HG03460 (cell line): ENCODE results near the gene FKBP10.
"Not testable (repeated sequence)": the region's sequence is repeated elsewhere in the genome, so short reads cannot be mapped to it uniquely, and the experiment has no call there.

Experiments
- ATAC-seq: cut with Tn5 transposase; IDR thresholded peaks from one replicate; pipeline ENCODE4 v1.9.1; 2021; ENCODE audit not compliant: unreplicated experiment

FKBP10 gene

DNA sequence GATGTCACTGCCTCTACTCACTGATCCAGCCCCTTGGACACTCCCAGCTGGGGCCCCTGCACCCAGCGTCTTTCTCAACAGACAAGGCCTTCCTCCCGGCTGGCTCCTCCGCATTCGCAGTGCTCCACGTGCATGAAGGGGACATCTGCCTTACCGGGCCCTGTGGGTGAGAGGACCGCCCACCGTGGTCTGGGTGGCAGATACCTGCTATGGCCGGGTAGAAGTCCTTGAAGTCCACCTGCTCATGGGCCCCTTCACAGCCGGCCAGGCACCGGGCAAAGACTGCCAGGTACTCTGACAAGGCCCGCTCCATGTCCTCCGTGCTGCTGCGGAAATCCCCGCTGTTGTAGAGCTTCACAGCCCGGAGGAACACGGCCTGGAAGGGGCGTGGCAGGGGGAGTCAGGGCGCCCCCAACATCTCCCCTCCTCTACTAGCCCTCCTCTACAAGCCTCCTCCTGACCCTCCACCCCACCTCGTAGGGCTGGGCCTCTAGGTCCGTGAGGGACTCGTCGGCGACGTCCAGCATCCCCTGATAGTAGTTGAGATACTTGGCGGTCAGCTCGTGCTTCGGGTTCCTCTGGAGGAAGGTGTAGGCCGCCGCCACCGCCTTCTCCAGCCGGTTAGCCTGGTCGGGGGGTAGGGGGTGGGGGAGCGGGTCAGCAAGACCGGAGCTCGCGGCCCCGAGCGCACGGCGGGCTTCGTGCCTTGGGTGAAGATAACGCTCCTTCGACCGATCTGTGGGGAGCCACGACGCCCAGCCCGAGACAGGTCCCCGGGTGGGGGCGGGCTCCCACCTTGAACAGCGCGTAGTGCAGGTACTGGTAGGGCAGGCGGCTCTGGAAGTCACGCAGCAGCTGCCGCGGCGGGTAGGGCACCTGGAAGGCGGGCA lies 1.9 kb upstream of the FKBP10 start:
- no peak for ATAC-seq

DNA sequence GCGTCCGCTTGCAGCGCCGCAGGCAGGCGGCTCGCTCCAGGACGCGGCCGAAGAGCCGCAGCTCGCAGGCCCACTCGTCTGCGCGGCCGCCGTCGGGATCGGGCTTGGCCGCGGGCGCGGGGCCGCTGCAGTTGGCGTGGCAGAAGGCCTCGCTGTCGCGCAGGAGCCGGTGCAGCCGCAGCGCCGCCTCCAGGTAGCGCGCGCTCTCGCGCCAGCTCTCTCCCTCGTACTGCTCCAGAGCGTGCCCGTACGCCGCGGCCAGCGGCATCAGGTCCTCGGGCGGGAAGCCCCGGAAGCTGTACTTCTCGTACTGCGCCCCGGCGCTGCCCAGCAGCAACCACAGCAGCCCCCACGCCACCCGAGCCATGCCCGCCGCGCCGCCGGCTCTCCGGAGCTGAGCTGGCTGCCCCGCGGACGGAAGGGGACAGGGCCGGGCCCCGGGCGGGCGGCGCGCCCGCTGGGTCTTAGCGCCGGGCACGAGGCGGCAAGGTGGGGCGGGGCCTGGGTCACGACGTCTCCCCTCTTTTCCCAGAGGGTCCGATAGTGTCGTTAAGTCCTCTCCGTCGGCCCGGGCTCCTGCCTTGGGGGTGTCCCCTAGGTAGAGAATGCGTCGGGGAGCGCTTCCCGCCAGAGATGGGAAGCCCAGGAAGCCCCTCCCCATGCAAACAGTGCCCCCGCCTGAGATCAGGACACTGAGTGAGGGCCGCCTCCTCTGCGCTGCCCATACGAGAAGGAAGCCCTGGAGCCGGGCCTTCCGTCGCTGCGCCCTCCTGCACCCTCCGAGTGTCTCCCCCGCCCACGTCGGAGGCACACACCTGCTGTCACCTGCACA lies 1.0 kb upstream of the FKBP10 start, which contains the start of gene P3H4:
P3H4 (minus strand) TSS at position 401 of the 832 bp plus-strand sequence; CDS start at position 367, 34 bp downstream.
- ATAC-seq = peak; percentile 66

DNA sequence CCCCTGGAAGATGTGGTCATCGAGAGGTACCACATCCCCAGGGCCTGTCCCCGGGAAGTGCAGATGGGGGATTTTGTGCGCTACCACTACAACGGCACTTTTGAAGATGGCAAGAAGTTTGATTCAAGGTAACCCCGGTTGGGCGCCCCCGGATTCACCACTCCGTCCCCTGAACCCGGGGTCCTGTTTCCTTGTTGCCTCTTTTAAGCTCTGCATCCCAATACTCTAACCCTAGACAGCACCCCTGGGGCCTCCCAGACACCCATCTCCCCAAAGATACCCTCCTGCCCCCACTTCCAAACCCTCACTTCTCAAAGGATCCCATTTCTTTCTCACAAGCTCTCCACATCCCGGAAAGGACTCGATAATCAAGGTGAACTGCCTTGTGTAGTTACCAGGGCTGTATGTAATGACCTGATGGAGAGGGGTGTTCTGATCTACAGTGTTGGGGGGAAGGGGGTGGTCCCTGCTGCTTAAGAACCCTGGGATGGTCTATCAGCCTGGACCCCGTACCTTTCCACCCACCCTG lies 412 bp downstream of the FKBP10 start:
- no peak for ATAC-seq

DNA sequence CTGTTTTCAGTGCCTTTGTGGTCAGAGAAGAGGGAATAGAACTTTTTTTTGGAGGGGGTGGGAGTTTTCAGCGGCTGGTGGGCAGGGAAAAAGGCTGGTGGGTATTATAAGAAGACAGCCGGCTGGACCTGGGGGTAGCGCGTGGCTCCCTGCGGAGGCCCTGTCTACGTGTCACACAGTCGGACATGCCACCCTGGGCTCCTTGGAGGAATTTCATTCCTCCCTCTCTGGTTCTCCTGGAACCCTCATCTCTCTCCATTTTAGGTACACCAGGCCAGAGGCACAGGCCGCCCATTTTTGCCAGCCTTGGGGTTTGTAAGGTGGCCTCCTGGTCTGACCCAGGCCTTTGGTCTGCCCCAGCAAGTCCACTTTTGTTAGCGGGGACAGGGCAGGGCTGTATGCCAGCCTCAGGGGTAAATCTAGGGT lies 908 bp downstream of the FKBP10 start:
- no peak for ATAC-seq

DNA sequence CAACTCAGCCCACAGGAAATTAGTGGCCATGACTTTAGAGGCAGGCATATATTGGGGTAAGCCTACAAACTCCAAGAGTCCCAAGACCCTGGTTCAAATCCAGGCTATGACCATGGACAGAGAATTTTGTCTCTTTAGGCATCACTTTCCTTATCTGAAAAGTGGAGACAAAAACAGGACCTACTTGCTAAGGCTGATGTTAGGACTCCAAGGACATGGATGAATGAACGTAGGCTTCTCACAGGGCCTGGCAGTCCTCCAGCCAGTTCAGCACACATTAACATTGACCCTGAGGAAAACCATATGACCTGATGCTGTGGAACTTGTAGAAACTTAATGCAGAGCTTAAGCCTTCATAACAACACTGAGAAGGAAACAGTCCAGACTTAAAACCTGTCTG lies 1.4 kb downstream of the FKBP10 start:
- ATAC-seq = no peak

DNA sequence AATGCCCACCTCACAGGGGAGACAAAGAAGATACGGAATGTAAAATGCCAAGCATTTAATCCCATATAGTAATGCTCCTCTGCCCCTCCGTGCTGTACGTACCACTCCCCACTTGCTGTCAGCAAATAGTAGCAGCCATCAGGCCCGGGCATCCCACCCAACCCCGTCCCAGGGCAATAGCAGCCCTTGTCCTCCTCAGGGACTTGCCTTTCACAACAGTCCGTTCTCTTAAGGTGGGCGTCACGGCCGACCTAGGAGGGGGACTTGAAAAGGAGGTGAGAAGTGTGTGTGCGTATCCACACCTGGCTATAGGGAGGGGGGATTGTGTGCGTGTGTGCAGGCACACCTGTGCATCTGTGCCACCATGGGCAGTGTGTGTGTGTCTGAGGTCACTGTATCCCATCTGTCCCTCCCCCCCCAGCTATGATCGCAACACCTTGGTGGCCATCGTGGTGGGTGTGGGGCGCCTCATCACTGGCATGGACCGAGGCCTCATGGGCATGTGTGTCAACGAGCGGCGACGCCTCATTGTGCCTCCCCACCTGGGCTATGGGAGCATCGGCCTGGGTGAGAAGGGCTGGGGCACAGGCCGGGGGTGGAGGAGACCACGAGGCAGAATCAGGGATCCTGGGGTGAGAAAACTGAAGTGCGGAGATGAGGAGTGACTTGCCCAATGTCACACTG lies 4.0 kb downstream of the FKBP10 start:
- no peak for ATAC-seq

DNA sequence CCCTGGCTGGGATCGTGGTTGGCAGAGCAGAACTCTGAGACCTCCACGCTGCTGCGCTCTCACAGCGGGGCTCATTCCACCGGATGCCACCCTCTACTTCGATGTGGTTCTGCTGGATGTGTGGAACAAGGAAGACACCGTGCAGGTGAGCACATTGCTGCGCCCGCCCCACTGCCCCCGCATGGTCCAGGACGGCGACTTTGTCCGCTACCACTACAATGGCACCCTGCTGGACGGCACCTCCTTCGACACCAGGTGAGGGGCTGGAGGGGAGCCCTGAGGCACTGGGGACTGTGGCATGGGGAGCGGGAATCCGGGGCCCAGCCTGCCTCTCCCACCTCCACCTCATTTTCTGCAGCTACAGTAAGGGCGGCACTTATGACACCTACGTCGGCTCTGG lies 5.2 kb downstream of the FKBP10 start:
- no peak for ATAC-seq

DNA sequence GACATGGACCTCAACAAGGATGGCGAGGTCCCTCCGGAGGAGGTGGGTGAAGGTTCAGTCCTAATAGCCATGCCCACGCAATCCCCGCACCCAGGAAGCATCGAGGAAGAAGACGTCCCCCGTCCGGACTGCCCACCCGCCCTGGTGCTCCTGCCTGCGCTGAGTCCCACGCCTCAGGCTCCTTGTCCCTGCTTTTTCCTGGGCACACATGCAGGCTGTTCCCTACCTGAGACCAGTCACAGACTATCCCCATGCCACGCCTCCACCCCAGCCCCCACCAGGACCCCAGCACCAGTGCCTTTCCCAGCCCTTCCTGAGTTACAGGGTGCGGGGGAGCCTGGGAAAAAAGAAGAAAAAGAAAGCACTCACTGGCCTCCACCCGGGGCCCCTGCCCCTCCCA lies 9.0 kb downstream of the FKBP10 start:
- ATAC-seq = no peak

DNA sequence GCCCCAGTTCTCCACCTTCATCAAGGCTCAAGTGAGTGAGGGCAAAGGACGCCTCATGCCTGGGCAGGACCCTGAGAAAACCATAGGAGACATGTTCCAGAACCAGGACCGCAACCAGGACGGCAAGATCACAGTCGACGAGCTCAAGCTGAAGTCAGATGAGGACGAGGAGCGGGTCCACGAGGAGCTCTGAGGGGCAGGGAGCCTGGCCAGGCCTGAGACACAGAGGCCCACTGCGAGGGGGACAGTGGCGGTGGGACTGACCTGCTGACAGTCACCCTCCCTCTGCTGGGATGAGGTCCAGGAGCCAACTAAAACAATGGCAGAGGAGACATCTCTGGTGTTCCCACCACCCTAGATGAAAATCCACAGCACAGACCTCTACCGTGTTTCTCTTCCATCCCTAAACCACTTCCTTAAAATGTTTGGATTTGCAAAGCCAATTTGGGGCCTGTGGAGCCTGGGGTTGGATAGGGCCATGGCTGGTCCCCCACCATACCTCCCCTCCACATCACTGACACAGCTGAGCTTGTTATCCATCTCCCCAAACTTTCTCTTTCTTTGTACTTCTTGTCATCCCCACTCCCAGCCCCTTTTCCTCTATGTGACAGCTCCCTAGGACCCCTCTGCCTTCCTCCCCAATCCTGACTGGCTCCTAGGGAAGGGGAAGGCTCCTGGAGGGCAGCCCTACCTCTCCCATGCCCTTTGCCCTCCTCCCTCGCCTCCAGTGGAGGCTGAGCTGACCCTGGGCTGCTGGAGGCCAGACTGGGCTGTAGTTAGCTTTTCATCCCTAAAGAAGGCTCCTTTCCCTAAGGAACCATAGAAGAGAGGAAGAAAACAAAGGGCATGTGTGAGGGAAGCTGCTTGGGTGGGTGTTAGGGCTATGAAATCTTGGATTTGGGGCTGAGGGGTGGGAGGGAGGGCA lies 9.7 kb downstream of the FKBP10 start:
- no peak for ATAC-seq

DNA sequence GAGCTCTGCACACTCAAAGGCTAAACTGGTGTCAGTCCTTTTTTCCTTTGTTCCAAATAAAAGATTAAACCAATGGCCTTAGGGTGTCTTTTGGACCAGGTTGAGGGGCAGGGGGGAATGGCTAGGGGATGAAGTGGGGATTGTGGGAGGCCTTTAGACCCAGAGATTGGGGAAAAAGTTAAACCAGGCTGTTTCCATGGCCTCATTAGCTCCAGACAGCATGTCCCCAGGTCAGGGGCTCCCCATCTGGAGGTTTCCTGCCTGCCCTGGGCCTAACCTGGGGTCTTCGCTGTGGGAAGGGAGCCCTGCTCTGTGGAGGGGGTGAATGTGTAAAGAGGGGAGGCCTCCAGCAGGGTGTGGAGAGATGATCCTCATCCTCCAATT lies 10.3 kb downstream of the FKBP10 start:
- ATAC-seq = no peak

DNA sequence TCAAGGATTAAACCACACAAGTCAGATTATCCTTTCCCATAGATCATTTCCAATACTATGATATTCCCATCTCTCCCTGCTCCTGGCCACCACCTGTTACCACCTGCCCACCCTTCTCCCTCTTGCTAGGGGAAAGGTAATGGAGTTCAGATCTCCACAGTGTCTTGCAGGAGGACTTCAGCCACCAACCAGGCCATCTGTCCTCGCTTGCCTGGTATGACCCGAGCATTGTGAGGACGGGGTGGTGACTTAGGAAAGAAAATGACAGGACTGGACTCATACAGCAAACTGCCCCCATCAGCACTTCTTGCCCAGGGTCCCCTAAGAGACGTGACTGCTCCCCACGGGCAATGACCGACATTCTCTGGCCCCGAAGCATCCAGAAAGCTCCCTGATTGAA lies 10.8 kb downstream of the FKBP10 start:
- no peak for ATAC-seq

DNA sequence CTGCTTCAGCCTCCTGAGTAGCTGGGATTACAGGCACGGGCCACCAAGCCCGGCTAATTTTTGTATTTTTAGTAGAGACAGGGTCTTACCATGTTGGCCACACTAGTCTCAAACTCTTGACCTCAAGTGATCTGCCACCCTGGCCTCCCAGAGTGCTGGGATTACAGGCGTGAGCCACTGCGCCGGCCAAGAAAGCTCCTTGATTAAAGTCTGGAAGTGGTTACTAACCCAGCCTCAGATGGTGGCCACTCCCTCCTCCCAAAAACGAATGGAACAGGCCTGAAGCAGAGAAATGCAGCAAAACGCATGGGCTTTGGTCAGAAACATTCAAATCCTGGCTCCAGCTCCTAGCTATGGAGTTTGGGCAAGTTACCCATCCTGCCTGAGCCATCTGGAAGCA lies 11.3 kb downstream of the FKBP10 start:
- no peak for ATAC-seq

DNA sequence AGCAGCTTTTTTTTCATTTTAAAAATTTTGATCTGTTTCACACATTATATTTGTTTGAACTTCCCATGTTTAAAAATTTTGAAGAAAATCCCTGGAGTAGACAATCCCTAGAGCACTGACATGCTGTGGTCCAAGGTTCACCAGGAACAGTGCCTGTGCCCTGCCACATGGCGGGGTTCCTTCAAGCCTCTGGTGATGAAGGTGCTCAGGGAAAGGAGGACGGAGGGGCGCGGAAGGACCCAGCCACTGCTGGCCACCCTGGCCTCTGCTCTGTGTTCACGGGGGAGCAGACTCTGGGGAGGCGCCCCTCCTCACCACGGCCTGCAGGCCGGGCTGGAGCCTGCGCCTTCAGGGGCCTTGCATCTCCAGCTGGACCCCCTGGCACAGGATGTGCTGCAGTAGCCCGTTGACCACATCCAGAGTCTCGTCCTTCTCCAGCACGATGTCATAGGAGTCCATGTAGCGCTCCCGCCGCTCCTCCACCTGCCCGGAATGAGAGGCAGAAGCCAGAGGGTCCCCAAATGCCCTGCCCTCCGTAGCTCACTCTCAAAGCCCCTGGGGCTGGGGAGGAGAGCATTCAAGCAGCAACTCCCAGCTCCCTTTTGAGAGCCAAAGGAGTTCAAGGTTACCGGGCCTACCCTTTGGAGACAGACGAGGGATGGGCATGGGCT lies 12.5 kb downstream of the FKBP10 start:
- ATAC-seq = no peak

DNA sequence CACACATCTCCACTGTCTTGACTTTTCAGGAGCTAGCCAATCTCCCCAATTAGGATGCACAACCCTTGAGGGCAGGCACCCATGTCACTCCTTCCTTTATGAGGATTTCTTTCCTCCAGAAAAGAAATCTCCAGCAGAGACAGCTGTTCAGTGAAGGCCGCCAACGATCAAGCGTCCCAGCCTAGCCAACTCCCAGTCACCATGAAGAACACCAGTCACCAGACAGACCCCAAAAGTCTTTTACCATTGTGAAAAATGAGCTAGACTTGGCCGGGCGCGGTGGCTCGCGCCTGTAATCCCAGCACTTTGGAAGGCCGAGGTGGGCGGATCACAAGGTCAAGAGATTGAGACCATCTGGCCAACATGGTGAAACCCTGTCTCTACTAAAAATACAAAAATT lies 17.2 kb downstream of the FKBP10 start:
- ATAC-seq = not testable (repeated sequence)

DNA sequence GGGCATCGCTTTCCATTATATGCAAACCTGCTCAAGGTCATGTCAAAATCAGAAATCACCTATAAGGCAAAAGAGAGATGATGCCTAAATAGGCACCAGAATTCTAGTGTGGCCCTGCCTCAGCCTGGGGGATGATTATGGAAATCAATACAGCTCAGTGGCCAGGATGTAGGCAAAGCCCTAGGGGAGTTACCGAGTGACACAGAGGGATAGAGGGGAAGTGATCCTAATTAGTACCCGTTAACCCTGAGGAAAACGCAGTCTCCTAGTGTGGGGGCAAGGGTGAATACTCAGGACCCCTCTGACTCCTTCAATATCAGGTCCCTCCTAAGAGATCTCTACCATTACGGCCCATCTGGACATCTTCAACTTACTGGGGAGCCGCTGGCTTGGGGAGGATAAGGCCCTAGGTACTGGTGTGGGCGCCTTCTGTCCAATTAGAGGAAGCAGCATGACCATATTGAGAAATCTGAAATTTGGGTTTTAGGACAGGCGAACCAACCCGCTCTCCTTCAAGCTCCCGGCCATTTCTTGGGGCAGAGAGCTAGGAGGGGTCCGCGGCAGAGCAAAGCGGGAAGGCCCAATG lies 22.5 kb downstream of the FKBP10 start:
- peak; percentile 43 for ATAC-seq

DNA sequence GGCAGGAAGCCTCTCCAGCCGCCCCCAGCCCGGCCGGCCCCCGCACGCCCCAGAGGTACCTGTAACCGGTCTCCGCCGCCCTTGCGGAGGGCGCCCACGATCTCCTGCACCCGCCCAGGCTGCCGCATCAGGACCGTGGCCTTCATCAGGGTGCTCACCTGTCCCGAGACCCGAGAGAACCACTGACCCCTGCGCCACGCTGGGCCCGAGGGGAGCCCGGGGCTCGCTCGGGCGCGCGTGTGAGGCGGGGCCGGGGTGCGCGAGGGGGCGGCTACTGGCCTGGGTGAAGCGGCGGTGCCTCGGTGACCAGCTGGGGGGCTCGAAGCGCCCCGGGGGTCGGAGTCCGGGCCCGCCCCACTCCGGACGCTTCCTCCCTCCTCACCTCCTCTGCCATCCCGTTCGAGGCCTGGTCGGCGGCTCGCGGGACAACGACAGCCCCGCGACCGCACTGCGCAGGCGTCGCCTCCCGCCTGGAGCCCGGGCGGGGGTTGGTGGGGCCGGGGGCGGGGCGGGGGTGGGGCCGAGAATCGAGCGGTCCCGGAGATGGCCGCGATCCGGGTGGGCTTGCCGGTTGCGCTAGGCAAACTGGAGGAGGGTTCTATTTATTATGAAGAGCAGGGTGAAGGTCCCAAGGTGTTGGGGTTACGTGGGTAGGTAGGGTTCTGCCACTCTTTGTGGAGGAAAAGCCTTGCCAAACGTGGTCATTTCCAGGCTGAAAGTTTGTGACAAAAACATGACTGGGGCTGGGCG lies 23.2 kb downstream of the FKBP10 start, which contains the start of gene NT5C3B:
NT5C3B (minus strand) TSS at position 433 of the 750 bp plus-strand sequence; CDS start at position 394, 39 bp downstream.
- ATAC-seq = peak; percentile 54

DNA sequence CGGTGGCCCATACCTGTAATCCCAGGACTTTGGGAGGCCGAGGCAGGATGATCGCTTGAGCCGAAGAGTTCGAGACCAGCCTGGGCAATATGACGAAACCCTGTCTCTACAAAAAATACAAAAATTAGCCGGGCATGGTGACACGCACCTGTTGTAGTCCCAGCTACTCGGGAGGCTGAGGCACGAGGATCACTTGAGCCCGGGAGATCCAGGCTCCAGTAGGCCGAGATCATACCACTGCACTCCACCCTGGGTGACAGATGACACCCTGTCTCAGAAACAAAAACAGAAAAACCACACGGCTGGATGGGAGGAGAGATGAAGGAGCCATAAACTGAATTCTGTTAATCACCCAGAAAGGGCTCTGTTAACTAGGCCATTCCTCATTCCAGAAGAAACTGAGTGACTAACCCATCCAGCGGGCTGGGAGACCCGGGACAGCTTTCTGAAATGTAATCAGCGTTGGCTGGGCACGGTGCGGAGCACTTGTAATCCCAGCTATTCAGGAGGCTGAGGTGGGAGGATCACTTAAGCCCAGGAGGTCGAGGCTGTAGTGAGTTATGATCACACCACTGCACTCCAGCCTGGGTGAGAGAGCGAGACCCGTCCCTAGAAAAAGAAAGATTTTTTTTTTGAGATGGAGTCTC lies 23.9 kb downstream of the FKBP10 start:
- ATAC-seq = no peak
